Esophagus muscularis mucosa (tissue), 4 donors: ENCODE data around the gene CCDC183. TPM values are rescaled to one million over a fixed set of nuclear protein-coding genes. Genes with fewer than 3 reads are reported as not detected.
"Not testable (repeated sequence)": the region's sequence is repeated elsewhere in the genome, so short reads cannot be mapped to it uniquely, and the experiment has no call there.

Source experiments
- DNase-seq: peaks from one replicate; pipeline ENCODE4 v3.0.0-alpha.2; 2017; ENCODE audit errors: extremely low spot score
- H3K27ac ChIP-seq, 4 donors: fragments of 200-600 bp; sonication (generic); replicated peaks in 1 of 4; 1 replicate in 3 of 4; 2 replicates in 1 of 4; pipeline ENCODE4 v1.5.1; 2016 to 2019; ENCODE audit warnings: mild to moderate bottlenecking in 1 of 4
- H3K27me3 ChIP-seq, 4 donors: fragments of 200-600 bp; sonication (generic); one replicate each; pipeline versions ENCODE4 v1.5.1 to v1.6.0; 2016 to 2019
- H3K36me3 ChIP-seq, 4 donors: fragments of 200-600 bp; sonication (generic); one replicate each; pipeline ENCODE4 v1.5.1; 2016 to 2019
- H3K4me1 ChIP-seq, 4 donors: fragments of 200-600 bp; sonication (generic); one replicate each; pipeline ENCODE4 v1.5.1; 2016 to 2019
- H3K4me3 ChIP-seq, 4 donors: fragments of 200-600 bp; sonication (generic); 1 replicate in 2 of 4; 2 replicates in 2 of 4; pipeline ENCODE4 v1.5.1; 2016 to 2019; ENCODE audit warnings: mild to moderate bottlenecking in 4 of 4, moderate library complexity in 1 of 4
- H3K9me3 ChIP-seq, 4 donors: fragments of 200-600 bp; sonication (generic); 1 replicate in 3 of 4; 2 replicates in 1 of 4; pipeline ENCODE4 v1.5.1; 2016 to 2019
- EP300 ChIP-seq: sonication (generic); formaldehyde crosslinking; IDR thresholded peaks from one replicate; pipeline ENCODE4 v1.6.1; 2017; ENCODE audit warnings: antibody characterized with exemption
- POLR2A ChIP-seq: fragments of 450-650 bp; IDR thresholded peaks from one replicate; pipeline ENCODE4 v1.6.1; 2017; ENCODE audit warnings: antibody characterized with exemption, moderate library complexity, mild to moderate bottlenecking, low read depth
- POLR2AphosphoS5 ChIP-seq, 2 donors: sonication (generic); formaldehyde crosslinking; IDR thresholded peaks; one replicate each; pipeline ENCODE4 v1.6.1; 2017; ENCODE audit warnings: antibody characterized with exemption in 2 of 2
- WGBS: methylation state at CpG from one replicate; pipeline ENCODE4 v1.1.5; 2018; 5-methylcytosine and 5-hydroxymethylcytosine counted together
- intact Hi-C: fragments of 100-400 bp; cut with DNase I; formaldehyde crosslinking; loops from one replicate; pipeline ENCODE4 v1.15.1; 2023
- total RNA-seq, 4 donors: library from RNA; depleted of rRNA; stranded (reverse); fragments of >200 nt; gene quantifications; one replicate each; pipeline versions ENCODE4 v1.1.0 to v1.2.1, GENCODE V29; 2016
- TF ChIP-seq, protein P1 (sequence below), 3 experiments: fragments of 200-600 bp in 2 of 3; fragments of 450-650 bp in 1 of 3; sonication (generic) in 2 of 3; IDR thresholded peaks; one replicate each; pipeline ENCODE4 v1.5.1; 2017 to 2019; ENCODE audit warnings: antibody characterized with exemption in 3 of 3, mild to moderate bottlenecking in 2 of 3, moderate library complexity in 1 of 3

Gene CCDC183
- total RNA-seq, 4 donors from 2014 or later, result 0.33 to 2.5 (median 1.4) TPM

- WGBS, result 37% methylated on average over 10 of the region's 35 CpGs
Measured at GRCh38 chr9:136799079-136799853, 3.1 kb downstream of the CCDC183 start.

GRCh38 chr9:136799854-136800657, 3.9 kb downstream of the CCDC183 start:
- TF ChIP-seq, protein P1, sequence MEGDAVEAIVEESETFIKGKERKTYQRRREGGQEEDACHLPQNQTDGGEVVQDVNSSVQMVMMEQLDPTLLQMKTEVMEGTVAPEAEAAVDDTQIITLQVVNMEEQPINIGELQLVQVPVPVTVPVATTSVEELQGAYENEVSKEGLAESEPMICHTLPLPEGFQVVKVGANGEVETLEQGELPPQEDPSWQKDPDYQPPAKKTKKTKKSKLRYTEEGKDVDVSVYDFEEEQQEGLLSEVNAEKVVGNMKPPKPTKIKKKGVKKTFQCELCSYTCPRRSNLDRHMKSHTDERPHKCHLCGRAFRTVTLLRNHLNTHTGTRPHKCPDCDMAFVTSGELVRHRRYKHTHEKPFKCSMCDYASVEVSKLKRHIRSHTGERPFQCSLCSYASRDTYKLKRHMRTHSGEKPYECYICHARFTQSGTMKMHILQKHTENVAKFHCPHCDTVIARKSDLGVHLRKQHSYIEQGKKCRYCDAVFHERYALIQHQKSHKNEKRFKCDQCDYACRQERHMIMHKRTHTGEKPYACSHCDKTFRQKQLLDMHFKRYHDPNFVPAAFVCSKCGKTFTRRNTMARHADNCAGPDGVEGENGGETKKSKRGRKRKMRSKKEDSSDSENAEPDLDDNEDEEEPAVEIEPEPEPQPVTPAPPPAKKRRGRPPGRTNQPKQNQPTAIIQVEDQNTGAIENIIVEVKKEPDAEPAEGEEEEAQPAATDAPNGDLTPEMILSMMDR (IDR thresholded peaks at IDR 0.05), result no peak
- no peak for TF ChIP-seq POLR2AphosphoS5 (IDR thresholded peaks at IDR 0.05)
- TF ChIP-seq EP300, result no peak
- Histone ChIP-seq H3K4me3 (peak overlapping the region; percentile 38 to 46 (median 44)), H3K4me1 (peaks cover 21 to 32% (median 23%) of the 10 kb centered on the region in 4 donors), H3K27ac (no peak overlapping the region), H3K9me3 (no peaks in the 10 kb centered on the region), H3K27me3 (peaks cover 6 to 72% (median 52%) of the 10 kb centered on the region in 4 donors), H3K36me3 (peaks cover 0 to 5% (median 2%) of the 10 kb centered on the region in 4 donors)
- intact Hi-C loops, result loop anchor here (5.0 kb wide), 1 partner anchor 47 kb away; the partner anchor contains the start of gene PHPT1
- WGBS, result 0% methylated on average over 21 of the region's 63 CpGs
- DNase-seq, result no peak

More at GRCh38 chr9:136799079-136799853, 3.1 kb downstream of the CCDC183 start:
- no peak for TF ChIP-seq POLR2AphosphoS5 (IDR thresholded peaks at IDR 0.05)
- TF ChIP-seq, protein P1 (IDR thresholded peaks at IDR 0.05), result no peak
- no peak for TF ChIP-seq POLR2A
- no peak for TF ChIP-seq EP300
- H3K27ac ChIP-seq, result no peak overlapping the region
- H3K4me3 ChIP-seq, result peak overlapping the region; percentile 38 to 46 (median 44)
- peaks cover 21 to 32% (median 23%) of the 10 kb centered on the region in 4 donors for H3K4me1 ChIP-seq
- no peaks in the 10 kb centered on the region for H3K9me3 ChIP-seq
- intact Hi-C loops, result no loop called here
- peaks cover 6 to 72% (median 52%) of the 10 kb centered on the region in 4 donors for H3K27me3 ChIP-seq
- peaks cover 0 to 5% (median 1%) of the 10 kb centered on the region in 4 donors for H3K36me3 ChIP-seq
- DNase-seq, result no peak

DNA sequence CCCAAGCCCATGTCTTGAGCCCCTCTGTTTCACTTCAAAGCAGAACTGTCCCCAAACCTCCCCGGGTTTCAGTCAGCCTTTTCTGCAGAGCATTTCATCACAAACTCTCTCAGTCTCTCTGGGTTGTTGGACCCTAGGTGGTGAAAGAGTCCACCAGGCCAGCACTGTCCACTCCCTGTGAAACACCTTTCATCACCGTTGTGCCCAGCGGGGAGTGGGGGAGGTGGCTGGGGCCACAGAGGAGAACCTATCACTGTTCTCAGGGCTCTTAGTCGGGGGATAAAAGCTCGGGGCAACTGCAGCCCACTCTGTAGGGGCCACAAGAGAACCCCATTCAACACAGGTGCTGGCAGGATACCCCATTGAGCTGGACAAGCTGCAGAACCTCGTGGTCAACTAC, 6.2 kb downstream of the CCDC183 start:
- H3K4me3 ChIP-seq, result no peak overlapping the region
- 100% methylated on average over 1 of the region's 6 CpGs for WGBS
- no peak for DNase-seq

DNA sequence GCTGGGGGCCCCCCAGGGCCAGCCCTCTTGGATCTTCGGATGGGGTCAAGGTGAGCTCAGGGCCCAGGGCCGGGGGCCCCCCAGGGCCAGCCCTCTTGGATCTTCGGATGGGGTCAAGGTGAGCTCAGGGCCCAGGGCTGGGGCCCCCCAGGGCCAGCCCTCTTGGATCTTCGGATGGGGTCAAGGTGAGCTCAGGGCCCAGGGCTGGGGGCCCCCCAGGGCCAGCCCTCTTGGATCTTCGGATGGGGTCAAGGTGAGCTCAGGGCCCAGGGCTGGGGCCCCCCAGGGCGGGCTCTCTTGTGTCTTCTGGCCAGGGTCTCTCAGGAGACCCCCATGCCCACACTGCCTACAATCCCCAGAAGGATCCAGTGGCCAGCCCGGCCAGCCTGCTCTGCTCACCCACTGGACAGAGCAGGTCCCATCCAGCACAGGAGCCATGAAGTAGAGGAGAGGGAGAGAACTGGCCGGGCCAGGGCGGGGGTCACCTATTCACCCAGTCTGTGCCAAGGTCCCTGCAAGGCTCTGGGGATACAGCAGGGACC, 6.9 kb downstream of the CCDC183 start:
- H3K4me1 ChIP-seq, result peaks cover 33 to 45% (median 38%) of the 10 kb centered on the region in 4 donors
- not testable (repeated sequence) for H3K4me3 ChIP-seq, DNase-seq, H3K27ac ChIP-seq, H3K9me3 ChIP-seq
- peaks cover 0 to 14% (median 4%) of the 10 kb centered on the region in 4 donors for H3K36me3 ChIP-seq
- WGBS, result 100% methylated on average over 1 of the region's 9 CpGs
- peaks cover 6 to 50% (median 38%) of the 10 kb centered on the region in 4 donors for H3K27me3 ChIP-seq
- intact Hi-C loops, result loop anchor here (5.0 kb wide), 1 partner anchor 44 kb away; the partner anchor contains the start of gene PHPT1

More for the DNA sequence above, 6.2 kb downstream of the CCDC183 start:
- intact Hi-C loops, result loop anchor here (5.0 kb wide), 1 partner anchor 45 kb away; the partner anchor contains the start of gene PHPT1
- Histone ChIP-seq H3K27ac (no peak overlapping the region), H3K27me3 (peaks cover 6 to 58% (median 45%) of the 10 kb centered on the region in 4 donors), H3K9me3 (no peaks in the 10 kb centered on the region), H3K4me1 (peaks cover 32 to 43% (median 38%) of the 10 kb centered on the region in 4 donors), H3K36me3 (peaks cover 0 to 14% (median 4%) of the 10 kb centered on the region in 4 donors)
- TF ChIP-seq POLR2A (no peak), POLR2AphosphoS5 (IDR thresholded peaks at IDR 0.05) (no peak), EP300 (no peak)
- TF ChIP-seq, protein P1 (IDR thresholded peaks at IDR 0.05), result no peak
